ENCODE results near the gene DACH1.
"Not testable (repeated sequence)": the region's sequence is repeated elsewhere in the genome, so short reads cannot be mapped to it uniquely, and the experiment has no call there.

The DACH1 gene

GRCh38 chr13:71867131-71867814 lies at the start of gene DACH1:
Gene DACH1, minus strand, starts transcription at chr13:71867204.
- no peak for FAIRE-seq

GRCh38 chr13:71913717-71914116 lies 46.7 kb upstream of the DACH1 start:
- no peak for FAIRE-seq

- no peak for FAIRE-seq
Observed at GRCh38 chr13:71912524-71912923, 45.5 kb upstream of the DACH1 start.

DNA sequence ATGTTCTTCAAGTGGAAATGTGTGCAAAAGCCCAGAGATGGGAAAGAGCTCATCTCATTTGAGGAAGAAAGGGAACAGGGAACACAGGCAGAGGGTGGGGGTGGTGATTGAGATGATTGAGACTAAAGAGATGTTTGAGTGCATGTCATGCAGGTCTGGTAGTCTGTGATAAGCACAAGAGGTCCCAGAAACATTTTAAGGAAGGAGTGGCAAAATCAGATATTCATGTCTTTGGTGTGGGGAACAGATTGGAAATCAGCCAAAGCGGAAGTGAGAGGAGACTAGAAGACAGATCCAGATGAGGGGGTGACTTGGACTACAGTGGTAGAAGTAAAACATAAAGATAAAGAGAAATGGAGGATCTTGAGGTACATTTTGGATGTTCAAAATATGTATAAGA lies 39.4 kb upstream of the DACH1 start:
- FAIRE-seq: no peak

DNA sequence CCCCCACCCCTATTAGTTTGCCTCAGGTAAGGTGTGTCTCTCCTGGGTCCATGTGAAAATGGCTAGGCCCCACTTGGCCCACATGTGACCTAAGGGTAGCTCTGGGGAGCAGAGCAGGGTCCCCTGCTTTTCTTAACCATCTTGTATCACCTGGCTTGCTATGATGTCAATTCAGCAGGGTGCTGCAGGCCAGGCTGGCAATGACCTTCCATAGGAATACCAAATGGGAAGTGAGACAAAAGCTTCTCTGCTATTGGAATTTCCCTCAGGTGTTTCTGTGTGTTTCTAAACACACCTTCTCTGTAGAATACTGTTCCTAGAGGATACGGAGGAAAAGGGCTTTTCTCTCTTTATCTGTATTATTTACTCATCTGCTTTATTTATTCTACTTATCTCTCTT lies 35.7 kb upstream of the DACH1 start:
- no peak for FAIRE-seq

GRCh38 chr13:71893506-71893905 lies 26.5 kb upstream of the DACH1 start:
- FAIRE-seq: not testable (repeated sequence)

DNA sequence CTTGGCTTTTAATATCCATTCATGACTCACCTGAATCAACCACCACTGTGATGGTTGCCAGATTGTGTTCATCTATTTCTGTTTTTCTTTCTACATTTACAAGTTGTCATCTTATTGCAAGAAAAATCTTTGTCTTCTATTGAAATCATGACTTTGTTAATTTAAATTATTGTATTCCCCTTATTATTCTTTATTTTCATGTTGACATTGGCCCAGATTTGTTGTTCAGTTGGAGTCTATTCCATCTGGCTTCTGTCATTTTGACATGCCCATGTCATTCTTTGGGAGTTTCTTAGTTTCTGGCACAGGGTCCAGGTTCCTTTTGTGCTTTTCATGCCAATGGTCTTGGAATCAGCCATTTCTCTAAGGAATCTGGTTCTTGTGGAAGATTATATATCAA lies 19.9 kb upstream of the DACH1 start:
- no peak for FAIRE-seq

DNA sequence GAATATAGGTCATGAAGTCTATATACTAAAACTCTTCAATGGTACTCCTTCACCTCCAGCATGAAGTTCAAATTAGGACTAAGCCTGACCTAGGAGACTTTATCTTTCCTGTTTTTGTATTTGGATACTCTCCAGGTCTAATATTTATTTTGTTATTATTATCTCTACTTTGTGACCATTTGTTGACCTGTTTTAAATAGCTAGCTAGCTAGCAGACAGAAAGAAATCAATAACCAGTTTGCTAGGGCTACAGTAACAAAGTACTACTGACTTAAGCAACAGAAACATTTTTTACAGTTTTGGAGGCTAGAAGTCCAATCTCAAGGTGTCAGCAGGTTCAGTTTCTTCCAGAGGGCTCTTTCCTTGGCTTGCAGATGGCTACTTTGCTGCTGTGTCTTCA lies 15.1 kb upstream of the DACH1 start:
- FAIRE-seq: no peak

DNA sequence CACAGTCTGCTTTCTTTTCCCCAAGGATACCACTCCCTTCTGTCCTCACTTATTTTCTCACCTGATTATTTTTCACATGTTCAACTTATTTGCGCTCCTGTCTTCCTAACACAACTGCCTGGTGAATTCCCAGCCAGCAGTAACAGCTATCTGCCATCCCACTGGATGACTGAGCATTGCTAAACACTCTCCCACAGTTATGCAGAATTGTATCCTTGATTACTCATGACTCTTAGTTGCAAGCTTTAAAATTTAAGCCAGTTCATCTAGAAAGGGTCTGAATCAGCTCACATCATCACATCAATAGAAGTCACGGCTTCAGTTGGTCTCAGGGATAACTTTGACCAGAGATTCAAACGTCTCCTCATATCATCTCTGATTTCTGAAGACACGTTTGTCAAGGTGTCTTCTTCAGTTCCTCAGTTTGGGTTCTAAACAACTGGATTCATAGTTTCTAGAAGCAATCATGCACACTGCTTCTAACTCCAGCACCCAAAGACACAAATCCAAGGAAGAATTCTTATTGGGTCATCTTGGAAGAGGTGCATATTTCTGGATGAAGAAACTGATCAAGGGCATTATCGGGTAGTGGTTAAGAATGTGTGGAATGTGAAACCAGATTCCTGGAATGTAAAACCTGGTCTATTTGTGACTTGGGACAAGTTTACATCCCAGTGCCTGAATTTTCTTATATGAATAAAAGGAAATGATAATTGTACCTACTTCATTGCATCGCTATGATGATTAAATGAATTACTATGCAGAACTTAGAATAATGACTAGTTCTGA lies 13.9 kb upstream of the DACH1 start:
- FAIRE-seq: no peak

- no peak for FAIRE-seq
Observed at GRCh38 chr13:71879808-71880344, 12.9 kb upstream of the DACH1 start.

DNA sequence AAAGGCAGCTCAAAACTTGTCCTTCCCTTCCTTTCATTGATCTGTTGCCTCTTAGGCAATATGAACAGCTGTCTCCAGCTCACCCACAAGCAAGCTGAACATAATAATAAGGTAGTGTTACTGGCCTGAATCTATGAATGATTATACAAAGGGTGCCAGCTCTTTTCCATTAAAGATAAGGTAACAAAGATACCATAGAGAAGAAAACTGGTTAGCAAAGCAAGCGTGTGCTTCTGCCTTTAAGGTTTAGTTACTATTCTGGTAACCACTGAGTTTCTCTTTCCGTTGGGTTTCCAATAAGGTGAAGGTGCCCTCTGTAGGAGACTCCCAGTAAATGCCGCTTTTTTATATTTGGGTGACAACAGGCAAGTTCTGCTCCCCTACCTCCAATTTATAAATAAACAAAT lies 12.1 kb upstream of the DACH1 start:
- FAIRE-seq: no peak

DNA sequence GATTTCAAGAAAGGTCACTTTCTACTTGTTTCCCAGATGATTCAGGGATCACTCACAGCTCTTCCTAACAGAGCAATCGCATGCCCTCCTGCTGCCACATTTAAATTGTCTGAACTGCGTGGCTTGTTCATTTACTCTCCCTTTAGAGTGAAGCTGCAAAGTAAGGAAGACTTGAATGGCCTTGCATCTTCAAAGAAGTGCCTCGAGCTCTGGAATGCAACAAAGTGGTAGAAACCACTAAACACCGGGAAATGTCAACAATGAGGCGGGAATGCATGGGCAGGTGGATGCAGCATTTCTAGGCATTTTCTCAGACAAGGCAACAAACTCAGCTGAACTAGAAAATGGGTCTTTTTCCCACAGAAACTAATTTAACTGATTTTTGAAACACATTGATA lies 10.3 kb upstream of the DACH1 start:
- FAIRE-seq: no peak

GRCh38 chr13:71876648-71877255 lies 9.7 kb upstream of the DACH1 start:
- FAIRE-seq: no peak

DNA sequence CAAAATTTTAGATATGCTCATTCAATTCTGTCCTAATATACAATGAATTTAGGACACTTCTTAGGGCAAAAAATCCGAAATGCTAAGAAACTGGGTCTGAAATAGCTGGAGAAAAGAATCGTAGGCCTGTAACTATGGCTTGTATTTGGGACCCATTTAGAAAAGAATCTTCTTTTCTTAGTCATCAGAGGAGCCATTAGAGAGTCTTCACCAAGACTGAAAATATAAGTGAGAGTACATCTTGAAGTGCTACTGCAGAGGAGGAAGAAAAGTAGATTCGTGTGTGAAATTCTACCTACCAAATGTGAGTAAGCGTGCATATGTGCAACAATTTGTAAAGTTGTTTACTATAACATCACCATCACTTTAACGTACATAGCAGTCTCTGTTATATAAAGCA lies 8.8 kb upstream of the DACH1 start:
- no peak for FAIRE-seq

GRCh38 chr13:71874458-71874857 lies 7.5 kb upstream of the DACH1 start:
- no peak for FAIRE-seq

DNA sequence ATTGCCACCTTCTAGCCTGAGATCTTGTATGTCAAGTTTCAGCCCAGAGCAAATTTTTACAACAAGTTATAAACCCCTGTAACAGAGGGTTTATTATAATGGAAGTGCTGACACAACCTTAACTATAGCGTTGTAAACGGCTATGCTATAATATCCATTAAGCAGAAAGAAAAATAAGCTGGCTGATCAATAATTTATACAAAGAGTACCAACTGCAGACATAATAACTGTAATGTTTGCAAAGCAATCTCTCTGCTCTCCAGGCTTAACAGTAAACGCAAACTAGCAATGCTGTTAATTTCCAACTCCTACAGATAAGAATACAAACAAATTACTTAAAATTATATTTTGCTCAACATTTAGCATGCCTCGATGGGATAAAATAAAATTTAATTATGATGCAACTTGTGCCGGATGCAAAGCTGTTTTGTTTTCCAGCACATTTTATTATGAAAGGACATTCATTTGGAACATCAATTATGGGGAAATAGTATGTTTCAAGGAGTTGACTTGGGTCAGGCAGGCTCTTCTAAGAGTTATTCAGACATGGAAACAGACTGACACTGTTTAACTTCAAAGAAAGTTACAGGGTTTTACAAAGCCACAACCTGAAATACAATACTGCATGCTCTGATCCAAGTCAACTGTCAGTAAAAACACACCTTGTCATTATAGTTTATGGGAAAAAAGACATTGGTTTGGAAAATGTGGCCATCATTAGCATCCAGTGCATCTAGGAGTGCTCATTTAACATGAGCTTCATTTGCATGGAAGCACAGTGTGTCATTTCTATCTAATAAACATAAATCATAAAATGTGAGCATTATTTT lies 6.6 kb upstream of the DACH1 start:
- FAIRE-seq: no peak

- FAIRE-seq: no peak
Observed at GRCh38 chr13:71871844-71872243, 4.8 kb upstream of the DACH1 start.

- no peak for FAIRE-seq
Observed at GRCh38 chr13:71871176-71871754, 4.3 kb upstream of the DACH1 start.

DNA sequence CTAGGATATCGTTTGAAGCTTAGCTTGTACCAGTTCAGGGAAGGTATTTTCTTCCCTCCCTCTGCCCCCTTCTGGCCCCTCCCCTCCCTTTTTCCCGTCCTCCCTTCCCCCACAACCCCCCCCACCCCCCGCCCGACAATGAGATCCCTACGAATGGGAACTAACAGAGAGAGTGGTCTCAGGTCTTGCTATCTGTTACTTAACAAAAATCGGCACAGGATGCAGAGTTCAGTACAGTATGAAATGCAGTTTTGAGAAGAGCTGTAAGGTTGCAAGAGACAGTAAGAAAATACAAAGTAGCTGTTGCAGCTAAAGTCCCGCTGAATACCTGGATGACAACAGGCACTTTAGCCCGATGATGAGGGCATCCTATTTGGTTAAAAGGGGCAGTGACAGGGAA lies 3.1 kb upstream of the DACH1 start:
- no peak for FAIRE-seq

- no peak for FAIRE-seq
Observed at GRCh38 chr13:71869274-71869673, 2.3 kb upstream of the DACH1 start.

DNA sequence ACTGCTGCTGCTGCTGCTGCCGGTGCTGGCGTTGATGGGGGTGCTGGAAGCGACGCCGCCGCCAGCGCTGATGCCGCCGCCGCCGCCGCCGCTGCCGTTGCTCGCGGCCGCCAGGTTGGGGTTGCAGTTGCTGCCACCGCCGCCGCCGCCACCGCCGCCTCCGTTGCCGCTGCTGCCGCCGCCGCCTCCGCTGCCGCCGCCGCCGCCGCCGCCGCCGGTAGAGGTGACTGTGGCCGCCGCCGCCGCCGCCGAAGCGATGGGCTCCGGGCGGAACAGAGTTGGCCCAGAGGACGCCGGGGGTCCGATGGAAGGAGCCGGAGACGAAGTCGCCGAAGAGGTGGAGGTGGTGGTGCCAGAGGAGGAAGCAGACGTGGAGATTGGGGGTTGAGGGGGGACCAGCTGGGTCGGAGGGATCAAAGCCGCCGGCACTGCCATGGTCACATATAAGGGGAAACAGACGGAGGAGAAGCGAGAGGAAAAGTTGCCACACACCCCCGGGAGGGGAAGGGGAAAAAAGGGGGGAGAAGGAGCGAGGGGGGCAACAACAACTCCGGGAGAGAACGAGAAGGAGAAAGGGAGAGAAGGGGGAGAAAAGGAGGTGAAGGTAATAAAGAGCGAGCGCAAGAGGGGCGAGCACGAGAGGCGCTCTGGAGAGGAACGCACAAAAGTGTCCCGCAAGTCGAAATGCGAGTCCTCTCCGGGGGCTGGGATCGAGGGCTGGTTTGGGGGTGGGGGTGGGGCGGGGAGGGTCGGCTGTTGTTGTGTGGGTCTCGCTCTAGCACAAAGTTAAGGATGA lies 471 bp downstream of the DACH1 start:
- no peak for FAIRE-seq
